Neural crest cell (in vitro differentiated cells): ENCODE results near the gene DOCK3. TPM values are rescaled to one million over a fixed set of nuclear protein-coding genes. Genes with fewer than 3 reads are reported as not detected.

Experiments used
- DNase-seq: peaks from one replicate; pipeline ENCODE4 v3.0.0; 2021; ENCODE audit warnings: low read depth, mixed read lengths, low spot score
- H3K27ac Mint-ChIP-seq: one replicate; pipeline ENCODE4 v1.8.0; 2021; ENCODE audit warnings: mild to moderate bottlenecking, mixed read lengths; ENCODE audit not compliant: unreplicated experiment
- H3K27me3 Mint-ChIP-seq: 2 replicates; pipeline ENCODE4 v1.8.0; 2021; ENCODE audit warnings: low read depth, mild to moderate bottlenecking, mixed read lengths
- H3K36me3 Mint-ChIP-seq: 2 replicates; pipeline ENCODE4 v1.8.0; 2021; ENCODE audit warnings: low read depth, mild to moderate bottlenecking, mixed read lengths
- H3K4me1 Mint-ChIP-seq: 2 replicates; pipeline ENCODE4 v1.8.0; 2021; ENCODE audit warnings: mixed read lengths
- H3K4me3 Mint-ChIP-seq: one replicate; pipeline ENCODE4 v1.8.0; 2021; ENCODE audit warnings: mild to moderate bottlenecking, mixed read lengths
- H3K9me3 Mint-ChIP-seq: 2 replicates; pipeline ENCODE4 v1.8.0; 2021; ENCODE audit warnings: mixed read lengths
- total RNA-seq: library from RNA; stranded (reverse); gene quantifications from 2 replicates; pipeline ENCODE4 v1.2.1, GENCODE V29; 2021
- TF ChIP-seq, protein P1 (sequence below): fragments of 200-600 bp; sonication (generic); conservative IDR thresholded peaks from 2 replicates; pipeline ENCODE4 v1.5.0; 2021; ENCODE audit warnings: antibody characterized with exemption, mild to moderate bottlenecking

DOCK3 gene
- total RNA-seq, 1 donor from 2014 or later: 5.0 TPM

GRCh38 chr3:50994537-50994936, 319.8 kb downstream of the DOCK3 start:
- TF ChIP-seq, protein P1, sequence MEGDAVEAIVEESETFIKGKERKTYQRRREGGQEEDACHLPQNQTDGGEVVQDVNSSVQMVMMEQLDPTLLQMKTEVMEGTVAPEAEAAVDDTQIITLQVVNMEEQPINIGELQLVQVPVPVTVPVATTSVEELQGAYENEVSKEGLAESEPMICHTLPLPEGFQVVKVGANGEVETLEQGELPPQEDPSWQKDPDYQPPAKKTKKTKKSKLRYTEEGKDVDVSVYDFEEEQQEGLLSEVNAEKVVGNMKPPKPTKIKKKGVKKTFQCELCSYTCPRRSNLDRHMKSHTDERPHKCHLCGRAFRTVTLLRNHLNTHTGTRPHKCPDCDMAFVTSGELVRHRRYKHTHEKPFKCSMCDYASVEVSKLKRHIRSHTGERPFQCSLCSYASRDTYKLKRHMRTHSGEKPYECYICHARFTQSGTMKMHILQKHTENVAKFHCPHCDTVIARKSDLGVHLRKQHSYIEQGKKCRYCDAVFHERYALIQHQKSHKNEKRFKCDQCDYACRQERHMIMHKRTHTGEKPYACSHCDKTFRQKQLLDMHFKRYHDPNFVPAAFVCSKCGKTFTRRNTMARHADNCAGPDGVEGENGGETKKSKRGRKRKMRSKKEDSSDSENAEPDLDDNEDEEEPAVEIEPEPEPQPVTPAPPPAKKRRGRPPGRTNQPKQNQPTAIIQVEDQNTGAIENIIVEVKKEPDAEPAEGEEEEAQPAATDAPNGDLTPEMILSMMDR: no peak

GRCh38 chr3:50995085-50995824, 320.5 kb downstream of the DOCK3 start:
- H3K36me3 Mint-ChIP-seq: peaks cover 10% of the 10 kb centered on the region
- H3K4me1 Mint-ChIP-seq: no peaks in the 10 kb centered on the region
- H3K27ac Mint-ChIP-seq: no peak overlapping the region
- no peak overlapping the region for H3K4me3 Mint-ChIP-seq
- no peak for DNase-seq
- peaks cover 4% of the 10 kb centered on the region for H3K27me3 Mint-ChIP-seq
- TF ChIP-seq, protein P1: no peak
- peaks cover 17% of the 10 kb centered on the region for H3K9me3 Mint-ChIP-seq

More at GRCh38 chr3:50994537-50994936, 319.8 kb downstream of the DOCK3 start:
- Mint-ChIP-seq H3K9me3 (peaks cover 21% of the 10 kb centered on the region), H3K36me3 (peaks cover 12% of the 10 kb centered on the region), H3K4me1 (no peaks in the 10 kb centered on the region), H3K27me3 (peaks cover 4% of the 10 kb centered on the region), H3K4me3 (no peak overlapping the region), H3K27ac (no peak overlapping the region)
- no peak for DNase-seq

GRCh38 chr3:51002495-51002894, 327.8 kb downstream of the DOCK3 start:
- no peak overlapping the region for H3K4me3 Mint-ChIP-seq
- no peaks in the 10 kb centered on the region for H3K27me3 Mint-ChIP-seq
- TF ChIP-seq, protein P1: no peak
- H3K36me3 Mint-ChIP-seq: no peaks in the 10 kb centered on the region
- H3K9me3 Mint-ChIP-seq: no peaks in the 10 kb centered on the region
- no peaks in the 10 kb centered on the region for H3K4me1 Mint-ChIP-seq
- no peak for DNase-seq
- no peak overlapping the region for H3K27ac Mint-ChIP-seq

- H3K27ac Mint-ChIP-seq: no peak overlapping the region
These were observed 329.5 kb downstream of the DOCK3 start for GRCh38 chr3:51004235-51004634.

GRCh38 chr3:51024121-51024520, 349.4 kb downstream of the DOCK3 start:
- TF ChIP-seq, protein P1: no peak
- Mint-ChIP-seq H3K9me3 (peaks cover 21% of the 10 kb centered on the region), H3K4me3 (no peak overlapping the region), H3K27me3 (no peaks in the 10 kb centered on the region), H3K4me1 (no peaks in the 10 kb centered on the region), H3K27ac (no peak overlapping the region), H3K36me3 (peaks cover 4% of the 10 kb centered on the region)
- DNase-seq: no peak

More at GRCh38 chr3:51004235-51004634, 329.5 kb downstream of the DOCK3 start:
- H3K4me1 Mint-ChIP-seq: no peaks in the 10 kb centered on the region
- H3K9me3 Mint-ChIP-seq: no peaks in the 10 kb centered on the region
- DNase-seq: no peak
- TF ChIP-seq, protein P1: no peak
- no peaks in the 10 kb centered on the region for H3K36me3 Mint-ChIP-seq
- no peak overlapping the region for H3K4me3 Mint-ChIP-seq
- no peaks in the 10 kb centered on the region for H3K27me3 Mint-ChIP-seq
